Amniotic epithelial cell (primary cell): Measurements from ENCODE around the gene RFX1.
A peak's percentile ranks its signal among the peaks of the same experiment; 100 is the strongest.
"Not testable (repeated sequence)": the region's sequence is repeated elsewhere in the genome, so short reads cannot be mapped to it uniquely, and the experiment has no call there.

ENCODE experiments used
- DNase-seq: peaks from one replicate; pipeline ENCODE4 v3.0.0-alpha.2; 2010; ENCODE audit warnings: low read depth

Gene RFX1

GRCh38 chr19:14026652-14027192 is 20.6 kb upstream of the RFX1 start:
- DNase-seq = not testable (repeated sequence)

DNA sequence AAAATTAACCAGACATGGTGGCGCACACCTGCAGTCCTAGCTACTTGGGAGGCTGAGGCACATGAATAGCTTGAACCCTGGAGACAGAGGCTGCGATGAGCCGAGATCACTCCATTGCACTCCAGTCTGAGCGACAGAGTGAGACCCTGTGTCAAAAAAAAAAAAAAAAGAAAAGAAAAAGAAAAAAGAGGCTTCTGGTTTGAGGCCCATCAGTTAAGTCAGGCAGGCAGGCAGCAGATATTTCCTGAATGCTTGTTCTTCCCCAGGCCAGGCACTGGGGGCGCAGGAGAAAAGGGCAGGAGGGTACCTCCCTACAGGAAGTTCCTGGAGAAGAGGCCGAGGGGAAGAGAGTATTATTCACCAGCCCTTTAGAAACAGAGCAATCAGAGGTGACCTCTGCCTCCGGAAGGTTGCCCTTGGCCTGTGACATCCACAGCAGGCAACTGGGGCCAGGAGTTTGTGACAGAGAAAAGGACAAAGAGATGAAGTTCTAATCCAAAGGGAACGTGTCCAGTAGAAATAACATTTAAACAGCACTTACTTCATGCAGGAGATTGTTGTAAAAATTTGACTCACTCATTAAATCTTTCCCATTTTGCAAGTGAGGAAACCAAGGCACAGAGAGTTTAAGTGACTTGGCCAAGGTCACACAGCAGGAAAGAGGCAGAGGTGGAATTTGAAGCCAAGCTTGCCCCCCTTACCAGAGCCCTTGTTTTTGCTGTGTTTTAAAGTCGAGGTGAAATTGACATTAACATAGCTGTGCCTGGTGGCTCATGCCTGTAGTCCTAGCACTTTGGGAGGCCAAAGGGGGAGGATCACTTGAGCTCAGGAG is 17.5 kb upstream of the RFX1 start:
- peak; percentile 64 for DNase-seq

DNA sequence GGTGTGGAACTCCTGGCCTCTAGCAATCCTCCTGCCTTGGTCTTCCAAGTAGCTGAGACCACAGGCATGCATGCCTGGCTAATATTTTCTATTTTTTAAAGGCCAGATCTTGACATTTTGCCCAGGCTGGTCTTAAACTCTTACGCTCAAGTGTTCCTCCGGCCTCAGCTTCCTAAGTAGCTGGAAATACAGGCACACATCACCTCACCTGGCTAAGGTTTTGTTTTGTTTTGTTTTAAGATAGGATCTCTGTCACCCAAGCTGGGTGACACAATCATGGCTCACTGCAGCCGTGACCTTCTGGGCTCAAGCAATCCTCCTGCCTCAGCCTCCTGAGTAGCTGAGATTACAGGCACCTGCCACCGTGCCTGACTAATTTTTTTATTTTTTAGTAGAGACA is 16.3 kb upstream of the RFX1 start:
- DNase-seq = peak; percentile 57

DNA sequence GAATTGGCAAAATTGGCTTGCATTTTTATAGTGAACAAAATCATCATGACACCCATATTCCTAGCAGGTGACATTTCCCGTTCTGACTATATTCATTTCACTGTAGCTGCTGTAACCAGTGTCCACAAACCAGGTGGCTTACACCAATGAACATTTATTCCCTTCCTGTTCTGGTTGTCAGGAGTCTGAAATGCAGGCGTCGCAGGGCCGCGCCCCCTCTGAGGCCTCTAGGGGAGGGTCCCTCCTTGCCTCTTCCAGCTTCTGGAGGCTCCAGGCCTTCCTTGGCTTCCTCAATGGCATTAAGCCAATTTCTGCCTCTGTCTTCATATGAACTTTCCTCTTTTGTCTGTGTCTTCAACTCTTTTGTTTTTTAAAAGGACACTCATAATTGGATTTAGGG is 15.4 kb upstream of the RFX1 start:
- no peak for DNase-seq

DNA sequence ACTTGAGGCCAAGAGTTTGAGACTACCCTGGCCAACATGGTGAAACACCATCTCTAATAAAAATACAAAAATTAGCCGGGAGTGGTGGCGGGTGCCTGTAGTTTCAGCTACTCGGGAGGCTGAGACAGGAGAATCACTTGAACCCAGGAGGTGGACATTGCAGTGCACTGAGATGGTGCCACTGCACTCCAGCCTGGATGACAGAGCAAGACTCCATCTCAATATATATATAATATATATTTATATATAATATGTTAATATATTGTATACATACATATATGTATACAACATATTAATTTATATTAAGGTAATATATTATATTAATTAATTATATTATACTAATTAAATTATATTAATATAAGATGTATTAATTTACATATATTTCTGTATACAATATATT is 13.6 kb upstream of the RFX1 start:
- DNase-seq = not testable (repeated sequence)

DNA sequence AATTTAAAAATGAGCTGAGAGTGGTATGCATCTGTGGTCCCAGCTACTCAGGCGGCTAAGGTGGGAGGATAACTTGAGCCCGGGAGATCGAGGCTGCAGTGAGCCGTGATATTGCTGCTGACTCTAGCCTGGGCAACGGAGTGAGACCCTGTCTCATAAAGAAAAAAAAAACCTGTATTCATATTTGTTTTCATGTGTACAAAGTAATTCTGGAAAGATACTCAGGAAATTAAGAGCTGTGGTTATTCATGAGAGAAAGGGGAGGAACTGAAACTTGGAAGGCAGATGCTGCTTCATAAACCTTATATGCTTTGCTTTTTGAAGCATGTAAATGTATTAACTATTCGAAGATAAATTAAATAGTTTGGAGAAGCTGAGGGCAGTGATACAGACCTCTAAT is 13.0 kb upstream of the RFX1 start:
- DNase-seq = no peak

DNA sequence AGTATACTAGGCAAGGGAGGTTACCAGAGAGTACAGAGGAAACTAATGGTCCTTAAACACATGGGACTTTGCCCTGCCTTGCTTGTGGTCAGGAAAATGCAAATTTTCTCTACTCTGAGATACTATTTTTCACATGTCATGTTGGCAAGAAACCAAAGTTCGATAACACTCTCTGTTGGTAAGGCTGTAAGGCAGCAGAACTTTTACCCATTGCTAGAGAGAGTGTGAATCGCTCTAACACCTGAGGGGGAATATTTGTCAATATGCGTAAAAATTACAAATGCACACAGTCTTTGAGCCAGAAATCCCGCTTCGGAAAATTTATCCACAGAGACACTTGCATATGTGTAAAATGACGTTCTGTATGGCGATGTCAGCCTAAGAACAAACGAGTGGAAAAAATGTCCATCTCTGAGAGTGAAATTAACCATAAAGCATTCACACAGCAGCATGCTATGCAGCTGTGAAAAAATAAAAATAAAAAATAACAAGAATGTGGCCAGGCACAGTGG is 9.5 kb upstream of the RFX1 start:
- no peak for DNase-seq

GRCh38 chr19:14012378-14012915 is 6.3 kb upstream of the RFX1 start:
- DNase-seq = no peak

- DNase-seq = peak; percentile 30
Measured at GRCh38 chr19:14006766-14007562, 844 bp upstream of the RFX1 start.

GRCh38 chr19:14005349-14006084 is 603 bp downstream of the RFX1 start:
- DNase-seq = peak; percentile 77

DNA sequence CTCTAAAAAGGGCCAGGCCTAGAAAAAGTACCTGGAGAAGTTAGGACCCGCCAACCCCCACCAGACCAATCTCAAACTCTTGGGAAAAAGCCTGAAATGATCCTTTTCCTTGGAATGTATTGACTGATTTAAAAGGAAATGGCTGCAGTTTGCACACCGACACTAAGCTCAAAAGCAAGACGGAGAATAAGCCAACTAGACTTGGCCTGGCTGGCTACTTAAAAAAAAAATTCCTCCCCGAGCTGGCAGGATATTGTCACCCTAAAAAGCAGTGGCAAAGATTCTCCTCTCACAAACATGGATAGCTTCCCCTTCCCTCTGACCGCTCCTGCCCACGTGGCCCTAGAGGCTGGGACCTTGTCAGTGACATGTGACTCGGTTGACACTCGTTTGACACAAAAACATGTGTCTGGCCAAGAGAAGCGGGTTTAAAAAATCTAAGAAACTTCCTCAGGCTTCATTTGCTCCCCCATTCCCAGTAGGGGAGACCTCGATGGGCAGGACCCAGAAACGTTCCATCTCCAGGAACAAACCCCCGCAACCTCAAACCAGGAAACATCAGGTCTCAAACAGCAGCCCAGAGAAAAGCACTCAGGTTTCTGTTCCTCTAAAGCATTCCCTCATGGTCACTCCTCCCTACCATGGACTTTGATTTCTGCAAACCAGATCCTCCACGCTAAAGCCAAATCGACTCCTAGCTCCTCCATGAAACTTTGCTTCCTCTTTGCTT is 1.3 kb downstream of the RFX1 start:
- no peak for DNase-seq

DNA sequence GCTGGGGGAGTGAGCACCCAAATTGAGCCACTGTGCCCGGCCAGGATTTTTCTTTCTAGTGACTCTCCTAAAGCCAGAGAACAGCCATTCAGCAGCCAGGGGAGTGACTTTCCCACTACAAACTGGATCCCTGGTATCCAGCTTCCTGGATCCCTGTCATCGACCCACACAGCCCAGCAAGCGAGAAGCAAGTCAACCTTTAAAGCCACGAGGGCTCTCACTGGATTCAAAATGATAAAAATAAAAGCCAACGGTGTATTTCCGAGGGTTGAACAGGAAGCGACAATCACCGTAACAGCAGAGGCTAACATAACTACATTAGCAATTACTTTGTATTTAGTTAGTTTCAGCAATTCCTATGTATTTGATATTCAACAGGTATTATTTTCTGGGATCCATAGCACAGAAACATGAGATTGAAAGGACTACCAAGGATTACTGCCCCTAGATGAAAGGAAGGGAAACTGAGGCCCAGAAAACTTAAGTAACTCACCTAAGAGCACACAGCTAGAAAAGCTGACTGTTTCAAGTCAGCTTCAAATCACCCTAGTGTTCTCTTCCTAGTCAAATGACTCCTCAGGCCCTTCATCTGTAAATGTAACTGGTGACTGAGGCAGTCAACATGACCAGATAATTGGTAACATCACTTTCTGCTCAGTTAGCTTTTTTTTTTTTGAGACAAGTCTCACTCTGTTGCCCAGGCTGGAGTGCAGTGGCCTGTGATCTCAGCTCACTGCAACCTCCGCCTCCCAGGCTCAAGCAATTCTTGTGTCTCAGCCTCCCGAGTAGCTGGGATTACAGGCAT is 2.7 kb downstream of the RFX1 start:
- DNase-seq = no peak

DNA sequence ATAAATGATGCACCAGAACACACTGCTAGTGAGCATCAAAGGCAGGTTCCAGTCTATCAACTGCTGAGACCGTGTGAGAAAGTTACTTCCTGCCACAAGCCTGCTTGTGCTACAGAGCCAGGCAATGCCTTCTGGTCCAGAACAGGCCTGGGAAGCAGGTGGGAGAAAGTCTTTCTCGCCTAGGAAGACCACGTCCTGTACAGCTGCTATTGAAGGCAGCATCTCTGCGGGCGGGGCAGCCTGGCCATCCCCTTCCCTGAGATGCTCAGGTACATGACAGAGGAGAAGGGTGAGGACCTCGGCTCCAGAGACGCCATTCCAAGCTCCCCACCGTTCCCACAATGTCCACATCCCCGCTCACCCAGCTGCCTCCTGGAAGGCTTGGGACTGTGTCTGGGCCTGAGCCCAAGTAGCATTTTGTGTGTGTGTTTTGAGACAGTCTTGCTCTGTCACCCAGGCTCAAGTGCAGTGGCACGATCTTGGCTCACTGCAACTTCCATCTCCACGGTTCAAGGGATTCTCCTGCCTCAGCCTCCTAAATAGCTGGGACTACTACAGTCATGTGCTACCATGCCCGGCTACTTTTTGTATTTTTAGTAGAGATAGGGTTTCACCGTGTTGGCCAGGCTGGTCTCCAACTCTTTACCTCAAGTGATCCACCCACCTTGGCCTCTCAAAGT is 3.4 kb downstream of the RFX1 start:
- DNase-seq = no peak

GRCh38 chr19:14000691-14001375 is 5.3 kb downstream of the RFX1 start:
- DNase-seq = no peak

DNA sequence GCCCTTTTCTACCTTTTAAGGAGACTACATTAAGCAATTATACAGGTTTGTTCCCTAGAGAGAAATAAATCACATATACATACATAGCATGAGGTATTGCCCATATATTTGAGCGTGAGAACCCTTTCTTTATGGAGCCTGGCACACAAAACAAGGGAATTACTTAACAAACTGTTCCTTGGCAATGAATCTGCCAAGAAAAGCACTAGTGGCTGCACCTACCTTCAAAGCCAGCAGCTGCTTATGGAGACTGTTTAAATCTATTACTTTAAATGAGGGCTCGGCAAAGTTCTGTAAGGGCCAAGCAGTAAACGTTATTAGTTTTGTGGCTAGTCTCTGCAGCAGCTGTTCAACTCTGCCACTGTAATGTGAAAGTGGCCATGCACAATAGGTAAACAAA is 7.0 kb downstream of the RFX1 start:
- no peak for DNase-seq

DNA sequence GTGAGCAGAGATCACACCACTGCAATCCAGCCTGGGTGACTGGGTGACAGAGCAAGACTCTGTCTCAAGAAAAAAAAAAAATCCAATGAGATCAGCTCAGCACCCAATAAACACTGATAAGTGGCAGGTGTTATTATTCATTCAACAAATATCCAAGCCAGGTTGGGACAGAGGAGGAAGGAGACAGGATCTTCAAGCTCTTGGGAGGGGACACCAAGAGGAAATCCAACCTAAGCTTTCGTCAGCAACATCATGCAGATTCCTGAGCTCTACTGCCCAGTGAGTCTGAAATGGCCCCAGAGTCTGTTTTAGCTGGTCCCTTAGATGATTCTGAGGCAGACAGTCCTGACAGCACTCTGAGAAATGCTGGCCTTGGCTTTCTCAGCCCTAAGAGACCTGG is 7.7 kb downstream of the RFX1 start:
- no peak for DNase-seq

DNA sequence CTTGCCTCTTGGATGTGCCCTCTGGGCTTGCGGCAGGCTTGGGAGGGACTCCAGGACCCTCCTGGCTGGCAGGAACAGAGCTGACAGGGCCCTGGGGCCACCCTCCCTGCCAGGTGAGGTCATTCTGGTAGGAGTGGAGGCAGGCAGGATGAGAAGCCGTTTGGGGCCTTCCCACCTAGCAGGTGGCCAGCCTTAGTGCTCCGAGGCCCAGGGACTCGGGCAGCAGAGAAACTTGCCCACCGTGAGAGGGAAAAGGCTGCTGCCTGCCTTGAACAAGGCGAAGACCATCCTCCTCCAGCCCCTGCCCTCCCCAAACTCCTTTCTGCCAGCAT is 8.5 kb downstream of the RFX1 start:
- DNase-seq = no peak

DNA sequence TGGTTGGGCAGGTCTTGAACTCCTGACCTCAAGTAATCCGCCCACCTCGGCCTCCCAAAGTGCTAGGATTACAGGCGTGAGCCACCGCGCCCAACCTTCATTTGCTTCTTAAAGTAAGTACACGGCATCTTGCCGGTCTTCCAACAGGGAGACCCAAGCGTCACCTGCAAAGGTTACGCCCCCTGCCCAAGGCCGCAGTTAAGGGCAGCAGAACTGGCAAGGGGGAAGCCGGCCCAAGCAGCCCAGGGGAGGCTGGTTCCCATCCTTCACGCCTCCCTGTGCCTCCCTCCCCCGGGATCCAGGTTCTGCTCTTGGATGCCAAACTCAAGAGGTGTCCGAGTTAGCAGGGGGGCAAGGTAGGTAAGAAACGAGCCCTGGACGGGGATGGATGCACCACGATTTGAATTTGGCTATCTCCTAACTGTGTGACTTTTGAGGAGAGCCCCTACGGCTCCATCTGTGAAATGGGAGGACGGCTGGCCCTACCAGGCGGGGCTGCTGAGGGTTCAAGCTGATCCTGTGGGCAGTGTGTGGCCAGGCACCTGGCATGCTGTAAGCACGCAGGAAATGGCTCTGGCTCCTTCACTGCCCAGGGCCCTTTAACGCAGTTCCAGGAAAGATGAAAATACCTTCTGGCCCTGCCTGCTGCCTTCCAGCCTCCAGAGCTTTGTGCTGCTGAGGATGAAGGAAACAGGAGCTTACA is 9.0 kb downstream of the RFX1 start:
- no peak for DNase-seq
